HS-27A (cell line): ENCODE results near the gene POLR3K.
"Not testable (repeated sequence)": the region's sequence is repeated elsewhere in the genome, so short reads cannot be mapped to it uniquely, and the experiment has no call there.

ENCODE experiments used
- DNase-seq: peaks from one replicate; pipeline ENCODE4 v3.0.0-alpha.2; 2012; ENCODE audit warnings: low read depth, missing footprints

The POLR3K gene

GRCh38 chr16:63998-64913, 10.8 kb upstream of the POLR3K start:
- DNase-seq, result no peak

- no peak for DNase-seq
Observed at GRCh38 chr16:63466-63865, 10.1 kb upstream of the POLR3K start.

- no peak for DNase-seq
Observed at GRCh38 chr16:62968-63391, 9.6 kb upstream of the POLR3K start.

- DNase-seq, result no peak
Observed at GRCh38 chr16:62283-62967, 9.0 kb upstream of the POLR3K start.

GRCh38 chr16:61879-62281, 8.5 kb upstream of the POLR3K start:
- no peak for DNase-seq

- DNase-seq, result no peak
Observed at GRCh38 chr16:60929-61878, 7.8 kb upstream of the POLR3K start.

GRCh38 chr16:60166-60565, 6.8 kb upstream of the POLR3K start:
- no peak for DNase-seq

GRCh38 chr16:59440-60059, 6.1 kb upstream of the POLR3K start:
- DNase-seq, result no peak

GRCh38 chr16:58491-59439, 5.4 kb upstream of the POLR3K start:
- no peak for DNase-seq

- DNase-seq, result no peak
Observed at GRCh38 chr16:57711-58110, 4.3 kb upstream of the POLR3K start.

- no peak for DNase-seq
Observed at GRCh38 chr16:56231-56927, 3.0 kb upstream of the POLR3K start.

- DNase-seq, result no peak
Observed at GRCh38 chr16:55571-56136, 2.2 kb upstream of the POLR3K start.

GRCh38 chr16:54237-54581, 801 bp upstream of the POLR3K start:
- DNase-seq, result no peak

GRCh38 chr16:50769-51591, 2.4 kb downstream of the POLR3K start:
- no peak for DNase-seq

GRCh38 chr16:47234-47633, 6.2 kb downstream of the POLR3K start:
- no peak for DNase-seq

- DNase-seq, result not testable (repeated sequence)
Observed at GRCh38 chr16:46510-46909, 6.9 kb downstream of the POLR3K start.

- no peak for DNase-seq
Observed at GRCh38 chr16:45454-45853, 8.0 kb downstream of the POLR3K start.

GRCh38 chr16:44655-45054, 8.8 kb downstream of the POLR3K start:
- no peak for DNase-seq

GRCh38 chr16:43294-43693, 10.1 kb downstream of the POLR3K start:
- no peak for DNase-seq
